ENCODE data around the gene EPHB1. TPM values are rescaled to one million over a fixed set of nuclear protein-coding genes. Genes with fewer than 3 reads are reported as not detected.

EPHB1 gene
- total RNA-seq, 1 donor, result 0.36 TPM

GRCh38 chr3:134802428-134803050, 7.5 kb downstream of the EPHB1 start:
- peaks cover 9% of the 10 kb centered on the region for H3K4me1 ChIP-seq (ENCODE audit: insufficient read depth, low read length)
- peaks cover 2% of the 10 kb centered on the region for H4K20me1 ChIP-seq (ENCODE audit: insufficient read depth, low read length)
- H3K4me2 ChIP-seq (ENCODE audit: insufficient read depth, low read length), result no peak overlapping the region
- no peak overlapping the region for H3K4me3 ChIP-seq (ENCODE audit: insufficient read depth, low read length)
- DNase-seq (ENCODE audit: insufficient read length, low spot score, missing footprints), result no peak
- no peak overlapping the region for H3K27ac ChIP-seq (ENCODE audit: low read depth, low read length)
- H3K9me3 ChIP-seq (ENCODE audit: low read depth, low read length), result no peaks in the 10 kb centered on the region
- no peak for TF ChIP-seq CTCF (IDR thresholded peaks at IDR 0.05; ENCODE audit: extremely low read depth, low read depth, low read length)
- no peaks in the 10 kb centered on the region for H3K79me2 ChIP-seq (ENCODE audit: insufficient read depth, low read length)
- no peaks in the 10 kb centered on the region for H3K36me3 ChIP-seq (ENCODE audit: insufficient read depth, low read length)
- no peak overlapping the region for H2AFZ ChIP-seq (ENCODE audit: low read length)
- H3K27me3 ChIP-seq (ENCODE audit: insufficient read depth, low read length), result peaks cover 12% of the 10 kb centered on the region

- no peaks in the 10 kb centered on the region for H3K79me2 ChIP-seq (ENCODE audit: insufficient read depth, low read length)
- no peak overlapping the region for H3K4me3 ChIP-seq (ENCODE audit: insufficient read depth, low read length)
- TF ChIP-seq CTCF (IDR thresholded peaks at IDR 0.05; ENCODE audit: extremely low read depth, low read depth, low read length), result no peak
- no peaks in the 10 kb centered on the region for H3K9me3 ChIP-seq (ENCODE audit: low read depth, low read length)
- H3K27ac ChIP-seq (ENCODE audit: low read depth, low read length), result no peak overlapping the region
- H3K27me3 ChIP-seq (ENCODE audit: insufficient read depth, low read length), result peaks cover 8% of the 10 kb centered on the region
- no peak overlapping the region for H2AFZ ChIP-seq (ENCODE audit: low read length)
- no peak for DNase-seq (ENCODE audit: insufficient read length, low spot score, missing footprints)
- peaks cover 2% of the 10 kb centered on the region for H4K20me1 ChIP-seq (ENCODE audit: insufficient read depth, low read length)
- peaks cover 9% of the 10 kb centered on the region for H3K4me1 ChIP-seq (ENCODE audit: insufficient read depth, low read length)
- no peaks in the 10 kb centered on the region for H3K36me3 ChIP-seq (ENCODE audit: insufficient read depth, low read length)
- no peak overlapping the region for H3K4me2 ChIP-seq (ENCODE audit: insufficient read depth, low read length)
Observed at GRCh38 chr3:134803051-134803505, 8.0 kb downstream of the EPHB1 start.

- H3K27me3 ChIP-seq (ENCODE audit: insufficient read depth, low read length), result peaks cover 2% of the 10 kb centered on the region
- TF ChIP-seq CTCF (IDR thresholded peaks at IDR 0.05; ENCODE audit: extremely low read depth, low read depth, low read length), result no peak
- H4K20me1 ChIP-seq (ENCODE audit: insufficient read depth, low read length), result peaks cover 1% of the 10 kb centered on the region
- no peak overlapping the region for H3K4me3 ChIP-seq (ENCODE audit: insufficient read depth, low read length)
- H3K4me1 ChIP-seq (ENCODE audit: insufficient read depth, low read length), result peaks cover 9% of the 10 kb centered on the region
- no peaks in the 10 kb centered on the region for H3K36me3 ChIP-seq (ENCODE audit: insufficient read depth, low read length)
- no peak for DNase-seq (ENCODE audit: insufficient read length, low spot score, missing footprints)
- H3K27ac ChIP-seq (ENCODE audit: low read depth, low read length), result no peak overlapping the region
- no peak overlapping the region for H2AFZ ChIP-seq (ENCODE audit: low read length)
- no peaks in the 10 kb centered on the region for H3K79me2 ChIP-seq (ENCODE audit: insufficient read depth, low read length)
- H3K9me3 ChIP-seq (ENCODE audit: low read depth, low read length), result no peaks in the 10 kb centered on the region
- H3K4me2 ChIP-seq (ENCODE audit: insufficient read depth, low read length), result no peak overlapping the region
Observed at GRCh38 chr3:134803652-134804051, 8.6 kb downstream of the EPHB1 start.

GRCh38 chr3:134804508-134805480, 9.7 kb downstream of the EPHB1 start:
- Histone ChIP-seq H3K27me3 (ENCODE audit: insufficient read depth, low read length) (no peaks in the 10 kb centered on the region), H3K79me2 (ENCODE audit: insufficient read depth, low read length) (no peaks in the 10 kb centered on the region), H3K9me3 (ENCODE audit: low read depth, low read length) (no peaks in the 10 kb centered on the region), H3K4me2 (ENCODE audit: insufficient read depth, low read length) (no peak overlapping the region), H4K20me1 (ENCODE audit: insufficient read depth, low read length) (no peaks in the 10 kb centered on the region), H3K4me3 (ENCODE audit: insufficient read depth, low read length) (no peak overlapping the region), H3K36me3 (ENCODE audit: insufficient read depth, low read length) (no peaks in the 10 kb centered on the region), H2AFZ (ENCODE audit: low read length) (no peak overlapping the region), H3K4me1 (ENCODE audit: insufficient read depth, low read length) (no peaks in the 10 kb centered on the region), H3K27ac (ENCODE audit: low read depth, low read length) (no peak overlapping the region)
- no peak for TF ChIP-seq CTCF (IDR thresholded peaks at IDR 0.05; ENCODE audit: extremely low read depth, low read depth, low read length)
- no peak for DNase-seq (ENCODE audit: insufficient read length, low spot score, missing footprints)

All from osteoblast (primary cell).